NCI-H1105 (cell line): ENCODE results near the gene HACD2.
A peak's percentile ranks its signal among the peaks of the same experiment; 100 is the strongest.
"Not testable (repeated sequence)": the region's sequence is repeated elsewhere in the genome, so short reads cannot be mapped to it uniquely, and the experiment has no call there.

ENCODE experiments used
- DNase-seq: peaks from one replicate; lab custom pipeline; 2025; lab: John Stamatoyannopoulos, UW

HACD2 gene

GRCh38 chr3:123584988-123585937 is at the start of gene HACD2:
Gene HACD2 (minus strand): TSS chr3:123585053. CDS start chr3:123585027, 26 bp downstream.
- peak; percentile 100 for DNase-seq

- no peak for DNase-seq
Measured at GRCh38 chr3:123634149-123635051, 49.5 kb upstream of the HACD2 start.

GRCh38 chr3:123633530-123633929 is 48.7 kb upstream of the HACD2 start:
- DNase-seq: no peak

- no peak for DNase-seq
Measured at GRCh38 chr3:123632161-123632655, 47.4 kb upstream of the HACD2 start.

GRCh38 chr3:123629747-123630047 is 44.8 kb upstream of the HACD2 start:
- DNase-seq: no peak

GRCh38 chr3:123628996-123629746 is 44.3 kb upstream of the HACD2 start:
- DNase-seq: no peak

- DNase-seq: no peak
Measured at GRCh38 chr3:123627673-123628670, 43.1 kb upstream of the HACD2 start.

- no peak for DNase-seq
Measured at GRCh38 chr3:123626881-123627280, 42.0 kb upstream of the HACD2 start.

- no peak for DNase-seq
Measured at GRCh38 chr3:123624302-123624701, 39.4 kb upstream of the HACD2 start.

GRCh38 chr3:123623346-123623880 is 38.6 kb upstream of the HACD2 start:
- DNase-seq: no peak

- DNase-seq: no peak
Measured at GRCh38 chr3:123622766-123623165, 37.9 kb upstream of the HACD2 start.

- no peak for DNase-seq
Measured at GRCh38 chr3:123621850-123622189, 37.0 kb upstream of the HACD2 start.

- no peak for DNase-seq
Measured at GRCh38 chr3:123621186-123621849, 36.5 kb upstream of the HACD2 start.

GRCh38 chr3:123620343-123620742 is 35.5 kb upstream of the HACD2 start:
- DNase-seq: no peak

GRCh38 chr3:123618768-123619484 is 34.1 kb upstream of the HACD2 start:
- peak; percentile 80 for DNase-seq

GRCh38 chr3:123618076-123618708 is 33.3 kb upstream of the HACD2 start:
- no peak for DNase-seq

- no peak for DNase-seq
Measured at GRCh38 chr3:123616593-123616992, 31.7 kb upstream of the HACD2 start.

GRCh38 chr3:123613543-123613942 is 28.7 kb upstream of the HACD2 start:
- DNase-seq: no peak

- not testable (repeated sequence) for DNase-seq
Measured at GRCh38 chr3:123611674-123612073, 26.8 kb upstream of the HACD2 start.
